Glomerular endothelial cell (primary cell): ENCODE results near the gene USF1. TPM values are rescaled to one million over a fixed set of nuclear protein-coding genes. Genes with fewer than 3 reads are reported as not detected.
"Not testable (repeated sequence)": the region's sequence is repeated elsewhere in the genome, so short reads cannot be mapped to it uniquely, and the experiment has no call there.

Experiments used
- DNase-seq: peaks from one replicate; pipeline ENCODE4 v3.0.0-alpha.2; 2011; ENCODE audit warnings: low read depth, low spot score; ENCODE audit errors: extremely low read depth
- total RNA-seq: library from RNA; depleted of rRNA; stranded (reverse); fragments of >200 nt; gene quantifications from 2 replicates; pipeline ENCODE4 v1.2.3, GENCODE V29; 2015

Gene USF1
- total RNA-seq, 1 donor from 2014 or later = 68.4 TPM

- DNase-seq = not testable (repeated sequence)
Observed at GRCh38 chr1:160992036-160992435, 53.7 kb downstream of the USF1 start.

Other genes with a start within 250 kb of the USF1 start
- gene LY9, start 249.8 kb downstream of the USF1 start, total RNA-seq = not detected in 2 replicates
- gene CD244, start 183.1 kb downstream of the USF1 start, total RNA-seq = not detected in 2 replicates
- gene ITLN1, start 160.8 kb downstream of the USF1 start, total RNA-seq = not detected in 2 replicates
- not detected in 2 replicates for gene ITLN2, start 91.2 kb downstream of the USF1 start, total RNA-seq
- gene F11R, start 24.8 kb downstream of the USF1 start, total RNA-seq = 133 and 134 TPM in 2 replicates
- 0.82 and 7.1 TPM in 2 replicates for gene TSTD1, start 7.0 kb downstream of the USF1 start, total RNA-seq
- not detected in 2 replicates for gene ARHGAP30, start 23.9 kb upstream of the USF1 start, total RNA-seq
- gene NECTIN4, start 43.6 kb upstream of the USF1 start, total RNA-seq = 0.76 TPM in 1 of 2 replicates, not detected in the other
- 5.3 and 7.2 TPM in 2 replicates for gene KLHDC9, start 52.4 kb upstream of the USF1 start, total RNA-seq
- gene PFDN2, start 72.1 kb upstream of the USF1 start, total RNA-seq = 63.0 and 78.2 TPM in 2 replicates
- gene NIT1, start 72.1 kb upstream of the USF1 start, total RNA-seq = 16.4 and 22.6 TPM in 2 replicates
- gene DEDD, start 86.7 kb upstream of the USF1 start, total RNA-seq = 35.5 and 43.8 TPM in 2 replicates
- gene UFC1, start 108.0 kb upstream of the USF1 start, total RNA-seq = 58.5 and 107 TPM in 2 replicates
- gene USP21, start 113.5 kb upstream of the USF1 start, total RNA-seq = 9.8 and 13.1 TPM in 2 replicates
- 17.2 and 23.5 TPM in 2 replicates for gene PPOX, start 120.4 kb upstream of the USF1 start, total RNA-seq
- 38.4 and 43.5 TPM in 2 replicates for gene B4GALT3, start 131.5 kb upstream of the USF1 start, total RNA-seq
- gene ADAMTS4, start 153.1 kb upstream of the USF1 start, total RNA-seq = 16.6 and 23.8 TPM in 2 replicates
- gene NDUFS2, start 156.4 kb upstream of the USF1 start, total RNA-seq = 113 and 141 TPM in 2 replicates
- gene FCER1G, start 169.3 kb upstream of the USF1 start, total RNA-seq = 1.7 TPM in 1 of 2 replicates, not detected in the other
- not detected in 2 replicates for gene APOA2, start 177.7 kb upstream of the USF1 start, total RNA-seq
- gene TOMM40L, start 180.1 kb upstream of the USF1 start, total RNA-seq = 9.7 and 15.0 TPM in 2 replicates
- not detected in 2 replicates for gene NR1I3, start 192.2 kb upstream of the USF1 start, total RNA-seq
- not detected in 2 replicates for gene PCP4L1, start 212.8 kb upstream of the USF1 start, total RNA-seq